Inferior parietal cortex (tissue), 1 donor: ENCODE data around the gene GNG7.
A peak's percentile ranks its signal among the peaks of the same experiment; 100 is the strongest.
"Not testable (repeated sequence)": the region's sequence is repeated elsewhere in the genome, so short reads cannot be mapped to it uniquely, and the experiment has no call there.

Experiments
- DNase-seq: peaks from one replicate; pipeline ENCODE4 v3.0.0-alpha.2; 2016; ENCODE audit errors: extremely low spot score

Gene GNG7

DNA sequence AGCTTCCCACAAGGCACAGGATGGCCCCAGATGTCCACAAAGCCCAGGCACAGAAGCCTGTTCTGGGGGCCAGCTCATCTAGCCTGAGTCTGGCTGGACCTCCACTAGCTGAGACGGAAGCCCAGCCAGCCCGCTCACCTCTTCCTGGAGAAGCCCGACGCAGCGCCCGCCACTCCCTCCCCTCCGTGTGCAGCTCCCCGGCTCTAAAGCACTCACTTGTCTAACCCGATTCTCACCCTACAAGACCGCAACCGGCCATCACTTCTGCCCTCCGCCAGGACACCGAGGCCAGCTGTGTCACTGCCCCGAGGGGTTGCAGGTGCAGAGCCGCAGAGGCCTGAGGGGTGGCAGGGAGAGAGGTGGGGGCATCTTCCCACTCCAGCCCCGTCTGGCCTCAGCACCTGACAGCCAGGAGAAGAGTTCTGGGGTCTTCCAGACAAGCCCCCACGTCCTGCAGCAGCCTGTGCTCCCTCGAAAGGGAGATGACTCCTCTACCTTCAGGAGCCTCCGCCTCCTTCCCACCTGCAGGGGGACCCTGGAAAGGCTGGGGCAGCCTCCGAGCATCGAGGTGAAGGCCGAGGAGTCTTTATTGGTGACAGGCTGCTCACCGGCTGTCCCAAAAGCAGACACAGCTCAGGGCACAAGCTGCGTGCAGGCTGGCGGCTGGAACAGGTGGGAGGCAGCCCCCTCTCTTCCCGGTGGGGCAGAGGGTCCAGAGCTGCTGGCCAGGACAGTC, 24.6 kb upstream of the GNG7 start:
- no peak for DNase-seq

DNA sequence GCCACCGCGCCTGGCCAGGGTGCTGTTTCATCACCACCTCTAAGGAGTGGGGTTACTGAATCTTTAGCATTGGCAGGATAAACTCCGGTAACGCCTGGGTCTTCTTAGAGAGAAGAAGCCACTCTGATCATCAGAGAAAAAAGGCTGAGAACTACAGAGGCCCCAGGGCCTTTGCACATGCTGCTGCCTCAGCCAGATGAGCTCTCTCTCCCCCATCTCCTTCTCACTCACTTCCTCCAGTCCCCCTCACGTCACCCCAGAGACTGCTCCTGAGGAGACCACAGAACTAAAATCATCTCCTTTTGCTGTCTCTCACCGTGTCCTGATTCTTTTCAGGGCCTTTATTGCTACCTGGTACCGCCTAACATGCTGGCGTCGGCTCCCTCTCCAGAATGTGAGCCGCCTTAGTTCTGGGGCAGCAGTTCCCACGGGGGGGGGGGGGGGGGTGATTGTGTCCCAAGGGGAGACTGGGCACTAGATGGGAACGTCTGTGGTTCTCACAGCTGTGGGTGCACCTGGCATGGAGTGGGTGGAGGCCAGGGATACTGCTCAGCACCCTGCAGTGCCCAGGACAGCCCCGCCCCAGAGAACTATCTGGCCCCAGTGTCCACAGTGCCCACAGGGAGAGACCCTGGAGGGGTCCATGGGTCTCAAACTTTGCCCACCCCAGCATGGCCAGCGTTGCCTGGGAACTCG, 23.8 kb upstream of the GNG7 start:
- no peak for DNase-seq

DNA sequence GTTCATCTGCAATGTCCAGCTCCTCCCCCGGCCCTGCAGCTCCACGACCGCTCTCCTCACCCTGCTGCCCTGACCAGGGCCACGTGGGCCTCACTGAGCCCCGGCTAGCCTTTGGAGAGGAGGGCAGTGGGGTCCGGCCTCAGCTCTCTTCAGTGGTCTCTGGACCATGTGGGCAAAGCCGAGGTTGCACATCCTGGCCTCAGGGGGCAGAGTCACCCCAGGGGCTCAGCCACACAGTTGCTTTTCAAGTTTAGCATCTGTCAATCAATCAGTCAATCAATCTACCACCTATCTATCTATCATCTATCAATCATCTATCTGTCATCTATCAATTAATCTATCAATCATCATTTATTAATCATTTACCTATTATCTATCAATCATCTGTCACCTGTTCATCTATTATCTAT, 21.7 kb upstream of the GNG7 start:
- no peak for DNase-seq

DNA sequence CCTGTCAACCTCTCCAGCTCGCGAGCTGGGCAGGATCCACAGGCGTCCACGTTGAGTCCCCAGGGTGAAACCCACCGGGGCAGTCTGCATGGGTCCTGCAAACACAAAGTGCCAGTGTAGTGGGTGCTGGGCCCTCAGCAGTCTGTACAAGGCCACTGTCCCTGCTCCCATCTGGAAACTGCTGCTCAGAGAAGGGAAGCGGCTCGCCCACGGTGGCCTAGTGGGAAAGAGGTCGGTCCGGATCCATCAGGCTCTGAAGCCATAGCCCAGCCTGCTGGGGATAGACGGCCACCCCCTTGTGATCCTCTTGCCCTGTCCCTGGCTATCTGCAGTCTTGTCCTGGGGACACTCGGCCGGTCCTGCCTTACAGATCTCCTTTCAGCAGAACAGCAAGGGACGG, 21.3 kb upstream of the GNG7 start:
- DNase-seq = no peak

DNA sequence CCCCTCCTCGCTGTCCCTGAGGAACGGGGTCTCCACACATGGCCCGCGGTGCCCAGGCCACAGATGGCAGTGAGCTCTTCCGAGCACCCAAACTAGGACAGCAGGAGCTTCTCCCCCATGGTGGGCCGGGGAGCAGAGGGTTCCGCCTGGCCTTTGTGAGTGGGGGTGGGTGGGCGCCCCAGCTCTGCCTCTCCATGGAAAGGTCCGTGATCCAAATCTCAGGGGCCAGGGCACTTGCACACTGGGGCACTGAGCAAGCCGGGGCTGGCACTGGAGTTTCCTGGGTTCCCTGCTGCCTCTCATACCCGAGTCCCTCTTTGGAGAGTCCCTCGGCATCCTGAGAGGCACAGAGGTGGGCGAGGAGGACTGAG, 20.8 kb upstream of the GNG7 start:
- DNase-seq = no peak

DNA sequence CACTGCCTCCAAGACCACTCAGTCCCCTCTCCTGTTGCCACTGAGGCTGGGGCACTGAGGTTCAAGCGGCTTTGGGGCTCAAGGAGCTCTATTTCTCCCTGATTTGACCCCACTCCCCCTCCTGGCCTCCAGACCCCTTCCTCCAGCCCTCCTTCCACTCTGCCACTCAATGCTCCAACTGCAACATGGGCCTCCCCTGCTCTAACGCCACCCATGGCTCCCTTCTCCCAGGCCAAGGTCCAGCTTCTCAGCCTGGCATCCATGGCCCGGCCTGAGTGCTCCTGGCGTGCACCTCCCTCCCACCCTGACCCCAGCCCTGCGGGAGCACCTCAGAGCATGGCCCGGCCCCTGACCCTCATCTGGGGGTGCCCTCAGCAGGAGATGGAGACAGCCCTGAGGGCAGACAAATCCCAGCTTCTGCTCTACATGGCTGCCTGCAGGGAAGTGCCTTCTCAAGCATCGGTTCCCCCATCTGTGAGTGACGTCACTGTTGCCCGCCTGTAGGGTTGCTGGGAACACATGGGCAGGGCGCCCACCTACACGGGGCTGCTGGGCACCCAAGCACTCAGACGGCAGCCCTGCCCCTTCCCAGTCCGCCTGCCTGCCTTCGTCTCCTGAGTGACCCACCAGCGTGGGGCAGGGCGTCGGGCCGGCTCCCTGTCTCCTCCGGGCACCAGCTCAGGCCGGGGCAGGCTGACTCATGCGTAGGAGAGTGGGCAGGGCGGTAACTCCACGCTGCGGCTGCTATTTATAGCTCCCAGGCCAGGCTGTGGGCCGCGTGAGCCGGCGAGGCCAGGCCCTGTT, 20.2 kb upstream of the GNG7 start:
- peak; percentile 42 for DNase-seq

DNA sequence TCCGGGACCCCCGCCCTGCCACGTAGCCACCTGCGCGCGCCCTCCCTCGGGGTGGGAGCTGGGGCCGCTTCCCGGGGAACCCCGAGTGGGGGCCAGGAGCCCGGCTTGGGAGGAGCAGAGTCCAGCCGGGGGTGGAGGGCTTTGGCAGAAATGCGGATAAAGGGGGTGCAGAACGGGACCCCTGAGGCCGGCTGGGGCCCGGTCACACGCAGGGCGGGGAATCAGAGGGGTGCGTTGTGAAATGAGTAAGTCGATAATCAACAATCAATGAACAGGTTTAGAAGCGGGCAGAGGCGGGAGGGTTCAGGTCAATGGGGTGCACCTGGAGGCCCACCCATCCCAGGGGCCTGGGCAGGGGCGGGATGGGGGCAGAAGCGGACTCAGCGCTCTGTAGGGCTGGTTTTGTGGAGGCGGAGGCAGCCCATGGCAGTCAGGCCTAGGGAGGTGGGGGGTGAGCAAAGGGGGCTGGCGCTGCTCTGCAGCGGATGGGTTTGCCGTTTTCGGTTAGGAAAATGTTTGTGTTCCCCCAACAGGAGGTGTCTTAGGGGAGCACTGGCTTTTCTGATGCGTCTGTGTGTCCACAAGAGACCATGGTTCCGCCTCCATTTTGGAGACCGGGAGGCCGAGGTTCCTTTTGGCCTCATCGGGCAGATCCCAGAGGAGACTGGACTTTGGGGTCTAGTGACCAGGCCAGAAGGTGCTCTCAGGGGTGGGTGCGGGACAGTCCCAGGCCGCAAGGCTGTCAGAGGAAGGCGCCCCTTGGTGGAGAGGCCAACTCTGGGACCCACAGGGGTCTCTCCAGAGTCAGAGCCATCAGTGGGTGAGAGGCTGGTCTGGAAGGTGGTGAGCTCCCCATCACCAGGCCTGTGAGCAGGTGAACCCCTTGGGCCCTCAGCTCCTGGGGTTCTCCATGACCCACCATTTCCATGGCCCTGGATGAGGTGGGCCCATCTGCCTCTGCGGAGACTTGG, 19.4 kb upstream of the GNG7 start:
- DNase-seq = no peak

DNA sequence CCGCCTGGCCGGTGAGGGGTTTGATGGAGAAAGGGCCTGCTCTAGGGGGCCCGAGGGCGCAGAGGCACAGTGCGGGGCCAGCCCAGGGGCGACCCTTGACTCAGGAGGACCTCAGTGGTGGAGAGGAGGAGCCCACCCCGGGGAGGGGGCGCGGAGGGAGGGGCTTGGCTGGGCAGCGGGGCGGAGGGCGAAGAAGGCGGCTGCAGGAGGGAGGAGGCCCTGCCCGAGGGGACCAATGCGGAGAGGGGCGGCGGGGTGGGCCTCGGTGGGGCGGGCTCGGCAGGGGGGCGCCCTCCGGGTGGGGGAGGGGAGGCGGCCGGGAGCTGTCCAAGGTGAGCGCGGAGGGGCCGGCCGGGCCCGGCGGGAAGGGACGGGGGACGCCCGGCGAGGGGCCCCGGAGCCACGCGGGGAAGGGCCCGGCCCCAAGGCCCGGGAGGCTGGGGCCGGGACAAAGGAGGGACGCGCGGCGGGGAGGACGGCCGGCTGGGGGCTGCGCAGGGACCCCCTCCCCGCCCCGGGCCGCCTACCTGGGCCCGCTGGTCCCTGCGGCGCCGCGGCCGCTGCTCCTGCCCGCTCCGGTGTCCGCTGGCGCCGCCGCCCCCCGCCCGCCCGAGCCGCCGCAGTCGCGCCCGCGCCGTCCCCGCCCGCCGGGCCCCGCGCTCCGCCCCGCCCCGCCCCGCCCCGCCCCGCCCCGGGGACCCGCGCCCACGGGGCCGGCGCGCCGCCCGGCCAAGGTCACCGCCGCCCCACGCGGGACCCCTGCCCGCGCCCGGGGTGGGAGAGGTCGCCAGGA, 18.5 kb upstream of the GNG7 start, which contains the start of gene DIRAS1:
DIRAS1 (minus strand) TSS at position 596 of the 793 bp plus-strand sequence. CDS start 3,566 bp downstream, outside the sequence.
- no peak for DNase-seq

DNA sequence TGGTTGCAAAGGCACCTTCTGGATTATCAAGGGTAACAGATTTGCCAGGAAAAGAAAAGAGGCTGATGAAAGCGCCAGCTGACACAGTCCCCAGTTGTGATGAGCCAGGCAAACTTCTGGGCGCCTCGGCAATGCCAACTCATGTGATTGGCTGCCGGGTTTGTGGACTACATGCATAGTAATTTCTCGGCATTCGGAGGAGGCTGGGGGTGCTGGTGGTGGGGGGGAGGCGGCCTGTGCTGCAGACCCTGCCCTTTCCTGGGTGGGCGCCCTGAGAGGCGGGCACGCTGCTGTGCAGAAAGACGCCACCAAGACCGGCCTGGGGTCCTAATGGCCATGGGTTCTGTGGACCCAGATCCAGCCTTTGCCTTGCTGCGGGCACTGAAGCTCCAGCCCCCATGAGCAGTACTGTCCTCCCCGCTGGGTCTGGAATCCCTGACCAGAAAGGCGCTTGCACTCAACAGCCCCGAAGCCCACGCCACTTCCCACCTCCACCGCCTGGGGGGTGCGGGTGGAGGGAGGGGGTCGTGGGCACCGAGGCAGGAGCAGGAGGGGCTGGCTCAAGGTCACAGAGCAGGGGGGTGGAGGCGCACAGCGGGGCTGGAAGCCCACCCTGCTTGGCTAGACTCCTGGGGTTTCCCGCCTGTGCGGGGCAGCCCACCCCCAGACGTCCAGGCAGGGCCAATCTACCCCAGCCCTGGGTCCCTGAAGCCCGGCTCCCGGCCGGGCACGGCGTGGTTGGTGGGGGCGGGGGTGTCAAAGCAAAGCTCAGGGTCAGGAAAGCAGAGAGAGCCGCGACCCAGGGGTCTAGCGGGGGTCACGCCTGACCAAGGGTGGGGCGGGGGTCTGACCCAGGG, 17.7 kb upstream of the GNG7 start:
- DNase-seq = peak; percentile 64

DNA sequence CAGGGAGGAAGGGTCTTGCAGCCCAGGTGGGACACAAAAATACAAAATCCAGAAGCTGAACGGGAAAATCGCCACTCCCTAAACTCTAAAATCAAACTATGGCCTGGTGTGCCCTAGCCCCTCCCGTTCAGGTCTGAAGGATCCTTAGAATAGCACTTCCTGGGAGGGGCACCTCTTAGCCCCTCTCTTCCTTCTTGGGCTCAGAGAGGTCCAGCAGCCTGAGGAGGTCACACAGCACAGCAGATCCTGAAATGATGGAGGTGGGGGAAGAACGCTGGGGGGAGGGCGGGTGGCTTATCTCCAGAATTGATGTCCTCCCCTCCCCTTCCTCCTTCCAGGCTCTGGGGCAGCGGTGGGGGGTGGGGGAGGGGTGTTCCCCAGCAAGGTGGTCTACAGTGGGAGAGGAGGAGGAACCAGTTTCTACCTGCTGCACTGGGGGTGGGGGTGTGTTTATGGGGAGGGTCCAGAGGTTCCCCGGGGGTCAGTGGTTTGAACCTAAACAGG, 16.8 kb upstream of the GNG7 start:
- DNase-seq = no peak

DNA sequence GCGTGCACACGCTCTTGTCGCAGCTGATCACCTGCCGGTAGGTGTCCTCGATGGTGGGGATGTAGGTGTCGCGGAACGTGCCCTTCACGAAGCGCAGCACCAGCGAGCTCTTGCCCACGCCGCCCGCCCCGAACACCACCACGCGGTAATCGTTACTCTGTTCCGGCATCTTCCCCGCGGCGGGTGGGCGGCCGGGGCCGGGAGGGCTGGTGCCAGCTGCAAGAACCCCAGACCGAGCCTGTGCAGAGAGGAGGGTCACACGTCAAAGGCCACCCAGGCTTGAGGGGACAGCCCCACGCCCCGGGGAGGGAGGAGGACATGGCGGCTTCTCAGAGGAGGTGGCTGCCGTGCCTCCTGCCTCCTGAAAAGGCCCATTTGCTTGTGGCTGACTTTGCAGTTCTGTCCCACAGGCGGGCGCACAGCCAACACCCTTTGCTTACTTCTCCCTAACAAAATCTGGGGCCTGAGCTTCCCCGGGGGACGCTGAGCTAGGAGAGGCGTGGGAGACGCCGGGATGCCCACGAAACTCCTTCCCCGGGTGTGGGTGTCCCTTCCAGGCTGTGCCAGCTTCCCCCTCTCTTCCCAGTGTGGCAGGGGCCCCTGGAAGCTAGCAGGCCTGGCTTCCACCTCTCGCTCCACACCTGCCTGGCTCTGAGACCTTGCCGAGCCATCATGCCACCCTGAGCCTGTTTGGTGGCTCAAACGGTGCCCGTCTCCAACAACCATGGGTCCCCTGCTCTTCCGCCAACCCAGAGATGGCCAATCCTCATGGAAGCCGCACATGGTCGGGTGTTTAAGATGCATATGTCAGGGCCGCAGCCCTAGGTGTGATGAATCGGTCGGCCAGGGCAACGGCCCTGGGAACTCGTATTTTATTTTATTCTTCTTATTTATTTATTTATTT, 15.4 kb upstream of the GNG7 start:
- no peak for DNase-seq

DNA sequence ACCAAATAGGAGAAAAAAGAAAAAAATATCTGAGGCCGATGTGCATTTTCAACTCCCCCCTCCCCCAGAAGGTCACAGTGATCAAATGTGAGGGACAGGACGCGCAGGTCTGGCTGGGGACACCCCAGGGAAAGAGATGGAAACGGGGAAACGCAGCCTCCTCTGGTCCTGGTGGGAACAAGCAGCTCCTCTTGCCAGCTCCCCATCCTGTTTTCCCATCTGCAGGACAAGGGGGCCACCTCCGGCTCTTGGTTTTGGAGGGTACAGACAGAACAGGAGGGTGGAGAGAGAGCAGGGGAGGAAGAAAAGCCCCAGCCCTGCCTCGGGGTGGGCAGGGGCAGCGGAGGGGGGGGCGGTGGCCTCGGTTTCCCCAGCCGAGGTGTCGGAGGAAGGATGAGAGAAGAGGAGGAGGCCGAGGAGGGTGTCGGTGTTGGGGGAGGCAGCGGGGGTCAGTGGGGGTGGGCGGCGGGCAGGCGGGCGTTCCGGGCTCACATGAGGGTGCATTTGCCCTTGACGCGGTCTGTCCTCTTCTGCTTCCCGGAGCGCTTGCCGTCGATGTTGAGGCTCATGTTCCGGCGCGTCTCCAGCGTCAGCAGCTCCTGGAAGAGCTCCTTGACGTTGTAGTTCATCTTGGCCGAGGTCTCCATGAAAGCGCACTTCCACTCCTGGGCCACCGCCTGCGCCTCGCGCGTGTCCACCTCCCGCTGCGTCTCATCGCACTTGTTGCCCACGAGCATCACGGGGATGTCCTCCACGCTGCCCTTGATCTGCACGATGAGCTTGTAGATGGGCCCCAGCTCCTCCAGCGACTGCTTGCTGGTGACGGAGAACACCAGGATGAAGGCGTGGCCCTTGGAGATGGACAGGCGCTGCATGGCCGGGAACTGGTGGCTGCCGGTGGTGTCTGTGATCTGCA, 14.5 kb upstream of the GNG7 start:
- DNase-seq = no peak

DNA sequence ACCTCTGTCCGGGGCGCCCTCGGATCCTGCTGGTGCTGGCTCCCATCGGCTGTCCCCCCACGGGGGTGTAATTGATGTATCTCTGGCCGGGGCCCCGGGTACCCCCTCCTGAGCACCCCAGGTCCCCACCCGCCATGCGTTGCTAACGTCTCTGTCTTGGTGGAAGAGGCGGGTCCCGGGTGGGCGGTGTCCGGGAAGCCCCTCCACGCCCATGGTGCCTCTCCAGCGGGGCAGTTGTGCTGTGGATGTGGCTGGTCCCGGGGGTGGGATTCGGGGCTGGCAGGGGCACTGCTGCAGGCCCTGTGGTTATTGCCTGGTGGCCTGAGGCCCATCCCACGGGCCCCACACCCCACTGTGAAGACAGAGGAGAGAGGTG, 13.8 kb upstream of the GNG7 start:
- no peak for DNase-seq

DNA sequence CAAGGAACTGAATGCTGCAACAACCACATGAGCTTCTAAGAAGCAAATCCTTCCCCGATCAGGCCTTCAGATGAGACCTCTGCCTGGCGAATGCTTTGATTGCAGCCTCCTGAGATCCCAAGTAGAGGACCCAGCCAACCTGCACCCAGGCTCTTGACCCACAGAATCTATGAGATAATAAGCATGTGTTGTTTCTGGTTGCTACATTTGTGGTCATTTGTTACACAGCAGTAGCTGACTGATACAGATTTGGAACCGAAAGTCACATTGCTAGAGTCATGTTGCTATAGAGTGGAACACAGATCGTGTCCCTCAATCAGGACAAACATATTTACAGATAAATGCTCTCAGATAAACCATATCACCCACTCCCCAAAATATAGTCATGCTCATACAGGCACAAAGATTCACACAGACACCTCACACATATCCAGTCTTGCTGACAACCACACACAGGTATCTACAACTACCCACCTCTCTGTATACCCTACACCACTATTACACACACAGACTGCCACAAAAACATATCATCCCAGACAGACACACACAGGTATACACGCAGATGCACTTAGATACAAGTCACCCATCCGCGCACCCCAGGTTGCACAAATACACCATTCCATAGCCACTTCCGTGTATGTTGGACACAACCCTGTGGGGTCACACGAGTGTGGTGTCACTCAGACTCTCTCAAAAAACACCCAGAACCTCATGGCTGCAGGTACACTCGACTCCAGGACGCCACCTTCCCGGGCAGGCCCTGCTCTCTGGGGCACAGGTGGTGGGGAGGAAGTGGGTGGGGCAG, 13.2 kb upstream of the GNG7 start:
- no peak for DNase-seq

DNA sequence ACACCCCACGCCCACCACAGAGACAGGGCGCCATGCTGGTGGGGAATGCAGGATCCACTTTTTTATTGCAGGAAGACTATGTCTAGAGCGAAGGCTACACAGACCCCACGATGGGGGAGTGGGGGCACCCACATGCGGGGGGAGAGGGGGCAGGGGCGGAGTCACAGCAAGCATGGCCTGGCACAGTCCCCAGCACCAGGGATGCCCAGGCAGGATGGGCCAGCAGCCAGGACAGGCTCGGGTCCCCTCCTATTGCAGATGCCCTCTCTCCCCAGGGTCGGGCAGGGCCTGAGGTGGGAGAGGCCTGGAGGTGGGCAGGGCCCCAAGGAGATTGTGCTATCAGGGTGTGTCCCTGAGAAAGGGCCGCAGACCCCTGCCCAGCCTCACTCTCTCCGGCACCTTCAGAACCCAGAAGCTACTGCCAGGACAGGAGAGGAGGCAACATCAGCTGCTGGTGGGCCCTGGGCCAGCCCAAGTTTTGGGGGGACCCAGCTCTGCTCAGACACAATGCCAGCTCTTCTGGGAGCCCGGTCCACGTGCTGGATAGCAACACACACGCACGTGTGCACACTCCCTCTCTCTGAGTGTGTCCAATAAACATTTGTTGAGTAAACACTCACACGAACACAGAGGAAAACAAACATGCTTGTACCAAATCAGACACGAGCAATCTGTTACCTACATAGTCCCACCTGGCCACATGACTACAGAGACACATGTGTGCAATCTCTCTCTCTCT, 12.2 kb upstream of the GNG7 start:
- no peak for DNase-seq

DNA sequence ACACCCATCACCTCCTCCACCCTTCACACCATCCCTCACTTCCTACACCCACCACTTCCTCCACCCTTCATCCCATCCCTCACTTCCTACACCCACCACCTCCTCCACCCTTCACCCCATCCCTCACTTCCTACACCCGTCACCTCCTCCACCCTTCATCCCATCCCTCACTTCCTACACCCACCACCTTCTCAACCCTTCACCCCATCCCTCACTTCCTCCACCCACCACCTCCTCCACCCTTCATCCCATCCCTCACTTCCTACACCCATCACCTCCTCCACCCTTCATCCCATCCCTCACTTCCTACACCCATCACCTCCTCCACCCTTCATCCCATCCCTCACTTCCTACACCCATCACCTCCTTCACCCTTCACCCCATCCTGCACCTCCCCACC, 11.6 kb upstream of the GNG7 start:
- not testable (repeated sequence) for DNase-seq
